PC-3 (cell line): Measurements from ENCODE around the gene LAS1L.

Experiments used
- EZH2 ChIP-seq: fragments of 300-600 bp; sonication (generic); IDR thresholded peaks from one replicate; pipeline ENCODE4 v1.6.1; 2017; ENCODE audit warnings: antibody characterized with exemption, mild to moderate bottlenecking, low read length; ENCODE audit not compliant: unreplicated experiment
- EZH2phosphoT487 ChIP-seq: fragments of 300-600 bp; sonication (generic); IDR thresholded peaks from 2 replicates; pipeline ENCODE4 v1.6.1; 2018; ENCODE audit warnings: mild to moderate bottlenecking, antibody characterized with exemption, low read length, borderline replicate concordance
- TF ChIP-seq, protein P1 (sequence below): fragments of 300-600 bp; sonication (generic); conservative IDR thresholded peaks from 2 replicates; pipeline ENCODE4 v1.5.1; 2017; ENCODE audit warnings: antibody characterized with exemption, low read depth, mild to moderate bottlenecking, low read length

GRCh38 chrX:65488495-65488894 is 46.1 kb downstream of the LAS1L start:
- TF ChIP-seq, protein P1, sequence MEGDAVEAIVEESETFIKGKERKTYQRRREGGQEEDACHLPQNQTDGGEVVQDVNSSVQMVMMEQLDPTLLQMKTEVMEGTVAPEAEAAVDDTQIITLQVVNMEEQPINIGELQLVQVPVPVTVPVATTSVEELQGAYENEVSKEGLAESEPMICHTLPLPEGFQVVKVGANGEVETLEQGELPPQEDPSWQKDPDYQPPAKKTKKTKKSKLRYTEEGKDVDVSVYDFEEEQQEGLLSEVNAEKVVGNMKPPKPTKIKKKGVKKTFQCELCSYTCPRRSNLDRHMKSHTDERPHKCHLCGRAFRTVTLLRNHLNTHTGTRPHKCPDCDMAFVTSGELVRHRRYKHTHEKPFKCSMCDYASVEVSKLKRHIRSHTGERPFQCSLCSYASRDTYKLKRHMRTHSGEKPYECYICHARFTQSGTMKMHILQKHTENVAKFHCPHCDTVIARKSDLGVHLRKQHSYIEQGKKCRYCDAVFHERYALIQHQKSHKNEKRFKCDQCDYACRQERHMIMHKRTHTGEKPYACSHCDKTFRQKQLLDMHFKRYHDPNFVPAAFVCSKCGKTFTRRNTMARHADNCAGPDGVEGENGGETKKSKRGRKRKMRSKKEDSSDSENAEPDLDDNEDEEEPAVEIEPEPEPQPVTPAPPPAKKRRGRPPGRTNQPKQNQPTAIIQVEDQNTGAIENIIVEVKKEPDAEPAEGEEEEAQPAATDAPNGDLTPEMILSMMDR: no peak
- TF ChIP-seq EZH2 (no peak), EZH2phosphoT487 (no peak)
